ENCODE results near the gene MRTFB.

MRTFB gene

GRCh38 chr16:14102925-14103720, 32.0 kb downstream of the MRTFB start:
- Histone ChIP-seq H3K9me3 (ENCODE audit: control insufficient read depth in 5 of 5, low read length in 5 of 5) (no peaks in the 10 kb centered on the region), H3K36me3 (ENCODE audit: control insufficient read depth in 5 of 5, insufficient read depth in 5 of 5, low read length in 5 of 5) (no peaks in the 10 kb centered on the region), H3K4me1 (ENCODE audit: control insufficient read depth in 5 of 5, insufficient read depth in 5 of 5, low read length in 5 of 5) (peaks cover 0 to 50% (median 28%) of the 10 kb centered on the region in 5 donors), H3K27ac (ENCODE audit: low read depth, low read length) (peak overlapping the region; percentile 42), H3K9ac (ENCODE audit: low read length in 5 of 5) (peak overlapping the region in 2 of 5 donors; percentile 17 to 63), H3K4me3 (ENCODE audit: low read depth in 1 of 5, low read length in 5 of 5) (no peak overlapping the region), H3K27me3 (ENCODE audit: control insufficient read depth in 5 of 5, insufficient read depth in 4 of 5, low read length in 5 of 5) (no peaks in the 10 kb centered on the region)

GRCh38 chr16:14104066-14104465, 32.9 kb downstream of the MRTFB start:
- Histone ChIP-seq H3K36me3 (ENCODE audit: control insufficient read depth in 5 of 5, insufficient read depth in 5 of 5, low read length in 5 of 5) (no peaks in the 10 kb centered on the region), H3K4me3 (ENCODE audit: low read depth in 1 of 5, low read length in 5 of 5) (no peak overlapping the region), H3K27me3 (ENCODE audit: control insufficient read depth in 5 of 5, insufficient read depth in 4 of 5, low read length in 5 of 5) (no peaks in the 10 kb centered on the region), H3K9me3 (ENCODE audit: control insufficient read depth in 5 of 5, low read length in 5 of 5) (no peaks in the 10 kb centered on the region), H3K27ac (ENCODE audit: low read depth, low read length) (peak overlapping the region; percentile 42), H3K9ac (ENCODE audit: low read length in 5 of 5) (peak overlapping the region in 2 of 5 donors; percentile 11 to 63), H3K4me1 (ENCODE audit: control insufficient read depth in 5 of 5, insufficient read depth in 5 of 5, low read length in 5 of 5) (peaks cover 0 to 52% (median 28%) of the 10 kb centered on the region in 5 donors)

GRCh38 chr16:14105760-14106375, 34.7 kb downstream of the MRTFB start:
- no peak overlapping the region for H3K4me3 ChIP-seq (ENCODE audit: low read depth in 1 of 5, low read length in 5 of 5)
- peak overlapping the region; percentile 5 for H3K27ac ChIP-seq (ENCODE audit: low read depth, low read length)
- no peaks in the 10 kb centered on the region for H3K36me3 ChIP-seq (ENCODE audit: control insufficient read depth in 5 of 5, insufficient read depth in 5 of 5, low read length in 5 of 5)
- no peaks in the 10 kb centered on the region for H3K27me3 ChIP-seq (ENCODE audit: control insufficient read depth in 5 of 5, insufficient read depth in 4 of 5, low read length in 5 of 5)
- H3K4me1 ChIP-seq (ENCODE audit: control insufficient read depth in 5 of 5, insufficient read depth in 5 of 5, low read length in 5 of 5), result peaks cover 2 to 68% (median 42%) of the 10 kb centered on the region in 5 donors
- no peak overlapping the region for H3K9ac ChIP-seq (ENCODE audit: low read length in 5 of 5)
- H3K9me3 ChIP-seq (ENCODE audit: control insufficient read depth in 5 of 5, low read length in 5 of 5), result no peaks in the 10 kb centered on the region

GRCh38 chr16:14106457-14106856, 35.3 kb downstream of the MRTFB start:
- Histone ChIP-seq H3K4me3 (ENCODE audit: low read depth in 1 of 5, low read length in 5 of 5) (no peak overlapping the region), H3K9me3 (ENCODE audit: control insufficient read depth in 5 of 5, low read length in 5 of 5) (no peaks in the 10 kb centered on the region), H3K36me3 (ENCODE audit: control insufficient read depth in 5 of 5, insufficient read depth in 5 of 5, low read length in 5 of 5) (no peaks in the 10 kb centered on the region), H3K9ac (ENCODE audit: low read length in 5 of 5) (no peak overlapping the region), H3K27me3 (ENCODE audit: control insufficient read depth in 5 of 5, insufficient read depth in 4 of 5, low read length in 5 of 5) (no peaks in the 10 kb centered on the region), H3K4me1 (ENCODE audit: control insufficient read depth in 5 of 5, insufficient read depth in 5 of 5, low read length in 5 of 5) (peaks cover 5 to 69% (median 43%) of the 10 kb centered on the region in 5 donors), H3K27ac (ENCODE audit: low read depth, low read length) (no peak overlapping the region)

- no peaks in the 10 kb centered on the region for H3K9me3 ChIP-seq (ENCODE audit: control insufficient read depth in 5 of 5, low read length in 5 of 5)
- no peak overlapping the region for H3K9ac ChIP-seq (ENCODE audit: low read length in 5 of 5)
- H3K36me3 ChIP-seq (ENCODE audit: control insufficient read depth in 5 of 5, insufficient read depth in 5 of 5, low read length in 5 of 5), result no peaks in the 10 kb centered on the region
- H3K27ac ChIP-seq (ENCODE audit: low read depth, low read length), result no peak overlapping the region
- H3K27me3 ChIP-seq (ENCODE audit: control insufficient read depth in 5 of 5, insufficient read depth in 4 of 5, low read length in 5 of 5), result no peaks in the 10 kb centered on the region
- H3K4me3 ChIP-seq (ENCODE audit: low read depth in 1 of 5, low read length in 5 of 5), result no peak overlapping the region
- peaks cover 6 to 74% (median 46%) of the 10 kb centered on the region in 5 donors for H3K4me1 ChIP-seq (ENCODE audit: control insufficient read depth in 5 of 5, insufficient read depth in 5 of 5, low read length in 5 of 5)
Observed at GRCh38 chr16:14106961-14107360, 35.8 kb downstream of the MRTFB start.

- H3K9me3 ChIP-seq (ENCODE audit: control insufficient read depth in 5 of 5, low read length in 5 of 5), result no peaks in the 10 kb centered on the region
- peak overlapping the region; percentile 54 for H3K27ac ChIP-seq (ENCODE audit: low read depth, low read length)
- H3K9ac ChIP-seq (ENCODE audit: low read length in 5 of 5), result no peak overlapping the region
- peaks cover 11 to 67% (median 36%) of the 10 kb centered on the region in 5 donors for H3K4me1 ChIP-seq (ENCODE audit: control insufficient read depth in 5 of 5, insufficient read depth in 5 of 5, low read length in 5 of 5)
- H3K4me3 ChIP-seq (ENCODE audit: low read depth in 1 of 5, low read length in 5 of 5), result no peak overlapping the region
- no peaks in the 10 kb centered on the region for H3K27me3 ChIP-seq (ENCODE audit: control insufficient read depth in 5 of 5, insufficient read depth in 4 of 5, low read length in 5 of 5)
- no peaks in the 10 kb centered on the region for H3K36me3 ChIP-seq (ENCODE audit: control insufficient read depth in 5 of 5, insufficient read depth in 5 of 5, low read length in 5 of 5)
Observed at GRCh38 chr16:14109077-14109775, 38.1 kb downstream of the MRTFB start.

- H3K9me3 ChIP-seq (ENCODE audit: control insufficient read depth in 5 of 5, low read length in 5 of 5), result no peaks in the 10 kb centered on the region
- H3K4me1 ChIP-seq (ENCODE audit: control insufficient read depth in 5 of 5, insufficient read depth in 5 of 5, low read length in 5 of 5), result peaks cover 11 to 69% (median 35%) of the 10 kb centered on the region in 5 donors
- no peak overlapping the region for H3K4me3 ChIP-seq (ENCODE audit: low read depth in 1 of 5, low read length in 5 of 5)
- peak overlapping the region; percentile 54 for H3K27ac ChIP-seq (ENCODE audit: low read depth, low read length)
- no peaks in the 10 kb centered on the region for H3K36me3 ChIP-seq (ENCODE audit: control insufficient read depth in 5 of 5, insufficient read depth in 5 of 5, low read length in 5 of 5)
- H3K9ac ChIP-seq (ENCODE audit: low read length in 5 of 5), result no peak overlapping the region
- H3K27me3 ChIP-seq (ENCODE audit: control insufficient read depth in 5 of 5, insufficient read depth in 4 of 5, low read length in 5 of 5), result no peaks in the 10 kb centered on the region
Observed at GRCh38 chr16:14109782-14110727, 38.9 kb downstream of the MRTFB start.

GRCh38 chr16:14110728-14111251, 39.7 kb downstream of the MRTFB start:
- no peaks in the 10 kb centered on the region for H3K36me3 ChIP-seq (ENCODE audit: control insufficient read depth in 5 of 5, insufficient read depth in 5 of 5, low read length in 5 of 5)
- no peak overlapping the region for H3K9ac ChIP-seq (ENCODE audit: low read length in 5 of 5)
- H3K27ac ChIP-seq (ENCODE audit: low read depth, low read length), result peak overlapping the region; percentile 54
- no peaks in the 10 kb centered on the region for H3K9me3 ChIP-seq (ENCODE audit: control insufficient read depth in 5 of 5, low read length in 5 of 5)
- H3K4me3 ChIP-seq (ENCODE audit: low read depth in 1 of 5, low read length in 5 of 5), result no peak overlapping the region
- H3K27me3 ChIP-seq (ENCODE audit: control insufficient read depth in 5 of 5, insufficient read depth in 4 of 5, low read length in 5 of 5), result no peaks in the 10 kb centered on the region
- H3K4me1 ChIP-seq (ENCODE audit: control insufficient read depth in 5 of 5, insufficient read depth in 5 of 5, low read length in 5 of 5), result peaks cover 11 to 68% (median 35%) of the 10 kb centered on the region in 5 donors
